ENCODE data around the gene C10orf88. TPM values are rescaled to one million over a fixed set of nuclear protein-coding genes. Genes with fewer than 3 reads are reported as not detected.
A peak's percentile ranks its signal among the peaks of the same experiment; 100 is the strongest.

The C10orf88 gene
- total RNA-seq, 4 donors from 2014 or later, result 1.5 to 15.8 (median 8.5) TPM

- H3K9me3 ChIP-seq, result no peaks in the 10 kb centered on the region
- no peaks in the 10 kb centered on the region for H3K27me3 ChIP-seq
- no peak for TF ChIP-seq POLR2A (IDR thresholded peaks at IDR 0.05)
- TF ChIP-seq, protein P1, sequence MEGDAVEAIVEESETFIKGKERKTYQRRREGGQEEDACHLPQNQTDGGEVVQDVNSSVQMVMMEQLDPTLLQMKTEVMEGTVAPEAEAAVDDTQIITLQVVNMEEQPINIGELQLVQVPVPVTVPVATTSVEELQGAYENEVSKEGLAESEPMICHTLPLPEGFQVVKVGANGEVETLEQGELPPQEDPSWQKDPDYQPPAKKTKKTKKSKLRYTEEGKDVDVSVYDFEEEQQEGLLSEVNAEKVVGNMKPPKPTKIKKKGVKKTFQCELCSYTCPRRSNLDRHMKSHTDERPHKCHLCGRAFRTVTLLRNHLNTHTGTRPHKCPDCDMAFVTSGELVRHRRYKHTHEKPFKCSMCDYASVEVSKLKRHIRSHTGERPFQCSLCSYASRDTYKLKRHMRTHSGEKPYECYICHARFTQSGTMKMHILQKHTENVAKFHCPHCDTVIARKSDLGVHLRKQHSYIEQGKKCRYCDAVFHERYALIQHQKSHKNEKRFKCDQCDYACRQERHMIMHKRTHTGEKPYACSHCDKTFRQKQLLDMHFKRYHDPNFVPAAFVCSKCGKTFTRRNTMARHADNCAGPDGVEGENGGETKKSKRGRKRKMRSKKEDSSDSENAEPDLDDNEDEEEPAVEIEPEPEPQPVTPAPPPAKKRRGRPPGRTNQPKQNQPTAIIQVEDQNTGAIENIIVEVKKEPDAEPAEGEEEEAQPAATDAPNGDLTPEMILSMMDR (IDR thresholded peaks at IDR 0.05), result no peak
- intact Hi-C loops (cut with DNase I; ENCODE audit: low total_unique reads), result no loop called here
- H3K4me3 ChIP-seq, result no peak overlapping the region
- no peak for DNase-seq
- H3K36me3 ChIP-seq, result no peaks in the 10 kb centered on the region
- H3K27ac ChIP-seq, result no peak overlapping the region
- H3K4me1 ChIP-seq, result no peaks in the 10 kb centered on the region
These were observed 12.9 kb upstream of the C10orf88 start for GRCh38 chr10:122966879-122967278.

GRCh38 chr10:122962405-122962804 lies 8.4 kb upstream of the C10orf88 start:
- H3K27me3 ChIP-seq, result no peaks in the 10 kb centered on the region
- no peaks in the 10 kb centered on the region for H3K36me3 ChIP-seq
- H3K4me1 ChIP-seq, result no peaks in the 10 kb centered on the region
- no peak for DNase-seq
- H3K9me3 ChIP-seq, result no peaks in the 10 kb centered on the region
- TF ChIP-seq, protein P1 (IDR thresholded peaks at IDR 0.05), result no peak
- H3K27ac ChIP-seq, result no peak overlapping the region
- no peak overlapping the region for H3K4me3 ChIP-seq
- intact Hi-C loops (cut with DNase I; ENCODE audit: low total_unique reads), result no loop called here

DNA sequence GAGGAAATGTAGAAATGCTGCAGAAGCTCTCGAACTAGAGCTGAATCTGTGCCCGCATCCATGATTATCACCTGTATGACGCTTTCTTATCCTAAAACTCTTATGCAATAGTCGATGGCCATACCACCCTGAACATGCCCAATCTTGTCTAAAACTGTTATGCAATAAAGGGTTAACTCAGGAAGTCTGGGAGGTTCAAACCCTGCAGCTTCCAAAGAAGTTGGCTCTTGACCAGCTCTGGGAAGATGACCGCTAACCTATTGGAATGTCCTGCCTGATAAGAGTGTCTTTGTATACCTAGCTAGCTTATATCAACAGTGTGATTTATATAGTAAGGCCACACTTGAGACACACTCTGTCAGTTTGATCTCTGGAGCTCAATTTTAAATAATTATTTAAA lies 3.4 kb upstream of the C10orf88 start:
- intact Hi-C loops (cut with DNase I; ENCODE audit: low total_unique reads), result no loop called here

GRCh38 chr10:122955892-122956291 lies 1.9 kb upstream of the C10orf88 start:
- peaks cover 0 to 5% of the 10 kb centered on the region in 2 donors for H3K4me1 ChIP-seq
- no peak overlapping the region for H3K4me3 ChIP-seq
- H3K9me3 ChIP-seq, result no peaks in the 10 kb centered on the region
- H3K36me3 ChIP-seq, result no peaks in the 10 kb centered on the region
- no peak overlapping the region for H3K27ac ChIP-seq
- no peak for DNase-seq
- H3K27me3 ChIP-seq, result no peaks in the 10 kb centered on the region
- intact Hi-C loops (cut with DNase I; ENCODE audit: low total_unique reads), result no loop called here
- TF ChIP-seq, protein P1 (IDR thresholded peaks at IDR 0.05), result no peak
- TF ChIP-seq POLR2A (IDR thresholded peaks at IDR 0.05), result no peak

More for the DNA sequence above, 3.4 kb upstream of the C10orf88 start:
- H3K27ac ChIP-seq, result no peak overlapping the region
- DNase-seq, result no peak
- TF ChIP-seq, protein P1 (IDR thresholded peaks at IDR 0.05), result no peak
- no peak for TF ChIP-seq POLR2A (IDR thresholded peaks at IDR 0.05)
- H3K4me3 ChIP-seq, result no peak overlapping the region
- H3K9me3 ChIP-seq, result no peaks in the 10 kb centered on the region
- no peaks in the 10 kb centered on the region for H3K27me3 ChIP-seq
- no peaks in the 10 kb centered on the region for H3K36me3 ChIP-seq
- H3K4me1 ChIP-seq, result peaks cover 0 to 5% of the 10 kb centered on the region in 2 donors

DNA sequence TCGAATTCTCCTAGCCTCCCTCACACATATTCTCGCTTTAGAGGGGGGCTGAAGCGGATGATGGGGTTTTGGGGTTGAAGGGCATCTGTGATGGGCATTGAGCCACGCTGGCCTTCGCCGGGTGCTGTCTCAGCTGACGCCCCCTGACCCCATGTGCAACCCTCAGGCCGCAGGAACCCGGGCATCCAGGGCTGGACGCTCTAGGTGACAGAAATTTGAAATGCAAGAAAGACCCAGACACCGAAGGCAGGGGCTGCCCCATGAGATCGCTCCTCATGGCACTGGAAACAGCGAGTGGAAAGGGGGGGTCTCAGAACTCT lies 664 bp upstream of the C10orf88 start:
- DNase-seq, result peak in 1 of 2 donors; percentile 19
- Histone ChIP-seq H3K36me3 (no peaks in the 10 kb centered on the region), H3K4me1 (peaks cover 0 to 5% of the 10 kb centered on the region in 2 donors), H3K4me3 (peak overlapping the region; percentile 95), H3K9me3 (no peaks in the 10 kb centered on the region), H3K27ac (no peak overlapping the region), H3K27me3 (no peaks in the 10 kb centered on the region)
- intact Hi-C loops (cut with DNase I; ENCODE audit: low total_unique reads), result no loop called here
- no peak for TF ChIP-seq POLR2A (IDR thresholded peaks at IDR 0.05)
- TF ChIP-seq, protein P1 (IDR thresholded peaks at IDR 0.05), result no peak

Measured in uterus (tissue), 4 donors.